ENCODE measurements around the gene UBC. TPM values are rescaled to one million over a fixed set of nuclear protein-coding genes. Genes with fewer than 3 reads are reported as not detected.

UBC gene
- 577 TPM for polyA plus RNA-seq (2013, experiment 1 of 2)
- 651 TPM for polyA plus RNA-seq (2013, experiment 2 of 2)

GRCh38 chr12:124914392-124915238, at the start of gene UBC:
Gene UBC (minus strand): TSS chr12:124914650. CDS start chr12:124913771, 879 bp downstream.
- under 1% methylated on average over 85 of the region's 85 CpGs for WGBS
- Histone ChIP-seq H3K27ac (ENCODE audit: low read depth, low read length) (peak within 1 kb of the TSS; percentile 96), H3K4me3 (ENCODE audit: low read length) (peak within 1 kb of the TSS; percentile 98), H3K9me3 (ENCODE audit: insufficient read depth, low read depth, low read length) (no peaks in the 10 kb centered on the region), H3K27me3 (ENCODE audit: insufficient read depth, low read length) (no peaks in the 10 kb centered on the region), H3K36me3 (ENCODE audit: insufficient read depth, low read length) (peaks cover 29% of the 10 kb centered on the region), H3K9ac (ENCODE audit: low read depth, low read length) (peak within 1 kb of the TSS; percentile 98), H3K4me1 (ENCODE audit: insufficient read depth, low read length) (peaks cover 39% of the 10 kb centered on the region)

- H3K9me3 ChIP-seq (ENCODE audit: insufficient read depth, low read depth, low read length): no peaks in the 10 kb centered on the region
- no peak overlapping the region for H3K9ac ChIP-seq (ENCODE audit: low read depth, low read length)
- H3K4me1 ChIP-seq (ENCODE audit: insufficient read depth, low read length): no peaks in the 10 kb centered on the region
- H3K27me3 ChIP-seq (ENCODE audit: insufficient read depth, low read length): no peaks in the 10 kb centered on the region
- H3K27ac ChIP-seq (ENCODE audit: low read depth, low read length): no peak overlapping the region
- H3K4me3 ChIP-seq (ENCODE audit: low read length): no peak overlapping the region
- peaks cover 84% of the 10 kb centered on the region for H3K36me3 ChIP-seq (ENCODE audit: insufficient read depth, low read length)
- 97% methylated on average over 8 of the region's 8 CpGs for WGBS
Measured at GRCh38 chr12:124963211-124963610, 48.8 kb upstream of the UBC start.

- Histone ChIP-seq H3K27ac (ENCODE audit: low read depth, low read length) (no peak overlapping the region), H3K9me3 (ENCODE audit: insufficient read depth, low read depth, low read length) (no peaks in the 10 kb centered on the region), H3K27me3 (ENCODE audit: insufficient read depth, low read length) (no peaks in the 10 kb centered on the region), H3K4me1 (ENCODE audit: insufficient read depth, low read length) (no peaks in the 10 kb centered on the region), H3K4me3 (ENCODE audit: low read length) (no peak overlapping the region), H3K36me3 (ENCODE audit: insufficient read depth, low read length) (peaks cover 82% of the 10 kb centered on the region), H3K9ac (ENCODE audit: low read depth, low read length) (no peak overlapping the region)
- 84% methylated on average over 20 of the region's 29 CpGs for WGBS
Measured at GRCh38 chr12:124961055-124961454, 46.6 kb upstream of the UBC start.

GRCh38 chr12:124956571-124956970, 42.1 kb upstream of the UBC start:
- Histone ChIP-seq H3K9me3 (ENCODE audit: insufficient read depth, low read depth, low read length) (no peaks in the 10 kb centered on the region), H3K4me3 (ENCODE audit: low read length) (no peak overlapping the region), H3K27ac (ENCODE audit: low read depth, low read length) (no peak overlapping the region), H3K27me3 (ENCODE audit: insufficient read depth, low read length) (no peaks in the 10 kb centered on the region), H3K9ac (ENCODE audit: low read depth, low read length) (no peak overlapping the region), H3K4me1 (ENCODE audit: insufficient read depth, low read length) (no peaks in the 10 kb centered on the region), H3K36me3 (ENCODE audit: insufficient read depth, low read length) (peaks cover 81% of the 10 kb centered on the region)
- WGBS: 96% methylated on average over 16 of the region's 16 CpGs

- H3K36me3 ChIP-seq (ENCODE audit: insufficient read depth, low read length): peaks cover 83% of the 10 kb centered on the region
- H3K27ac ChIP-seq (ENCODE audit: low read depth, low read length): no peak overlapping the region
- H3K9me3 ChIP-seq (ENCODE audit: insufficient read depth, low read depth, low read length): no peaks in the 10 kb centered on the region
- 95% methylated on average over 4 of the region's 4 CpGs for WGBS
- H3K9ac ChIP-seq (ENCODE audit: low read depth, low read length): no peak overlapping the region
- no peaks in the 10 kb centered on the region for H3K27me3 ChIP-seq (ENCODE audit: insufficient read depth, low read length)
- no peaks in the 10 kb centered on the region for H3K4me1 ChIP-seq (ENCODE audit: insufficient read depth, low read length)
- no peak overlapping the region for H3K4me3 ChIP-seq (ENCODE audit: low read length)
Measured at GRCh38 chr12:124954771-124955170, 40.3 kb upstream of the UBC start.

- H3K9ac ChIP-seq (ENCODE audit: low read depth, low read length): no peak overlapping the region
- H3K9me3 ChIP-seq (ENCODE audit: insufficient read depth, low read depth, low read length): no peaks in the 10 kb centered on the region
- no peaks in the 10 kb centered on the region for H3K27me3 ChIP-seq (ENCODE audit: insufficient read depth, low read length)
- H3K4me3 ChIP-seq (ENCODE audit: low read length): no peak overlapping the region
- H3K36me3 ChIP-seq (ENCODE audit: insufficient read depth, low read length): peaks cover 87% of the 10 kb centered on the region
- no peak overlapping the region for H3K27ac ChIP-seq (ENCODE audit: low read depth, low read length)
- no peaks in the 10 kb centered on the region for H3K4me1 ChIP-seq (ENCODE audit: insufficient read depth, low read length)
- 96% methylated on average over 32 of the region's 32 CpGs for WGBS
Measured at GRCh38 chr12:124953689-124954405, 39.4 kb upstream of the UBC start.

- Histone ChIP-seq H3K9me3 (ENCODE audit: insufficient read depth, low read depth, low read length) (no peaks in the 10 kb centered on the region), H3K4me3 (ENCODE audit: low read length) (no peak overlapping the region), H3K9ac (ENCODE audit: low read depth, low read length) (no peak overlapping the region), H3K4me1 (ENCODE audit: insufficient read depth, low read length) (no peaks in the 10 kb centered on the region), H3K27ac (ENCODE audit: low read depth, low read length) (no peak overlapping the region), H3K36me3 (ENCODE audit: insufficient read depth, low read length) (peaks cover 84% of the 10 kb centered on the region), H3K27me3 (ENCODE audit: insufficient read depth, low read length) (no peaks in the 10 kb centered on the region)
- 95% methylated on average over 8 of the region's 8 CpGs for WGBS
Measured at GRCh38 chr12:124952801-124953200, 38.4 kb upstream of the UBC start.

- Histone ChIP-seq H3K27me3 (ENCODE audit: insufficient read depth, low read length) (no peaks in the 10 kb centered on the region), H3K4me1 (ENCODE audit: insufficient read depth, low read length) (no peaks in the 10 kb centered on the region), H3K9ac (ENCODE audit: low read depth, low read length) (no peak overlapping the region), H3K27ac (ENCODE audit: low read depth, low read length) (no peak overlapping the region), H3K9me3 (ENCODE audit: insufficient read depth, low read depth, low read length) (no peaks in the 10 kb centered on the region), H3K4me3 (ENCODE audit: low read length) (no peak overlapping the region), H3K36me3 (ENCODE audit: insufficient read depth, low read length) (peaks cover 86% of the 10 kb centered on the region)
- WGBS: 95% methylated on average over 17 of the region's 17 CpGs
Measured at GRCh38 chr12:124952295-124952694, 37.8 kb upstream of the UBC start.

- Histone ChIP-seq H3K9ac (ENCODE audit: low read depth, low read length) (no peak overlapping the region), H3K4me1 (ENCODE audit: insufficient read depth, low read length) (no peaks in the 10 kb centered on the region), H3K4me3 (ENCODE audit: low read length) (no peak overlapping the region), H3K9me3 (ENCODE audit: insufficient read depth, low read depth, low read length) (no peaks in the 10 kb centered on the region), H3K27me3 (ENCODE audit: insufficient read depth, low read length) (no peaks in the 10 kb centered on the region), H3K27ac (ENCODE audit: low read depth, low read length) (no peak overlapping the region), H3K36me3 (ENCODE audit: insufficient read depth, low read length) (peaks cover 76% of the 10 kb centered on the region)
- WGBS: 96% methylated on average over 47 of the region's 47 CpGs
Measured at GRCh38 chr12:124949779-124950728, 35.6 kb upstream of the UBC start.

- Histone ChIP-seq H3K9ac (ENCODE audit: low read depth, low read length) (no peak overlapping the region), H3K36me3 (ENCODE audit: insufficient read depth, low read length) (peaks cover 70% of the 10 kb centered on the region), H3K27ac (ENCODE audit: low read depth, low read length) (no peak overlapping the region), H3K27me3 (ENCODE audit: insufficient read depth, low read length) (no peaks in the 10 kb centered on the region), H3K4me1 (ENCODE audit: insufficient read depth, low read length) (no peaks in the 10 kb centered on the region), H3K4me3 (ENCODE audit: low read length) (no peak overlapping the region), H3K9me3 (ENCODE audit: insufficient read depth, low read depth, low read length) (no peaks in the 10 kb centered on the region)
- WGBS: 95% methylated on average over 12 of the region's 12 CpGs
Measured at GRCh38 chr12:124949066-124949465, 34.6 kb upstream of the UBC start.

Measured in HUES64 (cell line).